HG03565 (cell line): ENCODE measurements around the gene RTN4RL2.
A peak's percentile ranks its signal among the peaks of the same experiment; 100 is the strongest.

ENCODE experiments used
- ATAC-seq: cut with Tn5 transposase; IDR thresholded peaks from one replicate; pipeline ENCODE4 v1.9.1; 2021; ENCODE audit warnings: mild to moderate bottlenecking, moderate library complexity; ENCODE audit not compliant: unreplicated experiment

The RTN4RL2 gene

GRCh38 chr11:57479911-57480310 is 19.6 kb downstream of the RTN4RL2 start:
- ATAC-seq = no peak

GRCh38 chr11:57480409-57481137 is 20.2 kb downstream of the RTN4RL2 start:
- ATAC-seq = peak; percentile 27

GRCh38 chr11:57481315-57481714 is 21.0 kb downstream of the RTN4RL2 start:
- no peak for ATAC-seq

- no peak for ATAC-seq
Measured at GRCh38 chr11:57481915-57482781, 21.8 kb downstream of the RTN4RL2 start.

GRCh38 chr11:57482782-57483561 is 22.6 kb downstream of the RTN4RL2 start:
- no peak for ATAC-seq

GRCh38 chr11:57483562-57483918 is 23.2 kb downstream of the RTN4RL2 start:
- ATAC-seq = no peak

GRCh38 chr11:57484141-57484710 is 23.9 kb downstream of the RTN4RL2 start:
- peak; percentile 48 for ATAC-seq

GRCh38 chr11:57485217-57485990 is 25.1 kb downstream of the RTN4RL2 start:
- ATAC-seq = no peak

GRCh38 chr11:57487021-57487778 is 26.9 kb downstream of the RTN4RL2 start:
- no peak for ATAC-seq

GRCh38 chr11:57487920-57488659 is 27.8 kb downstream of the RTN4RL2 start:
- ATAC-seq = no peak

GRCh38 chr11:57490456-57491248 is 30.3 kb downstream of the RTN4RL2 start:
- no peak for ATAC-seq

GRCh38 chr11:57491371-57492061 is 31.2 kb downstream of the RTN4RL2 start:
- ATAC-seq = no peak

- peak; percentile 84 for ATAC-seq
Measured at GRCh38 chr11:57493507-57494503, 33.5 kb downstream of the RTN4RL2 start.

- no peak for ATAC-seq
Measured at GRCh38 chr11:57496109-57496820, 35.9 kb downstream of the RTN4RL2 start.
